ENCODE data around the gene SRGAP3.
A peak's percentile ranks its signal among the peaks of the same experiment; 100 is the strongest.

The SRGAP3 gene

DNA sequence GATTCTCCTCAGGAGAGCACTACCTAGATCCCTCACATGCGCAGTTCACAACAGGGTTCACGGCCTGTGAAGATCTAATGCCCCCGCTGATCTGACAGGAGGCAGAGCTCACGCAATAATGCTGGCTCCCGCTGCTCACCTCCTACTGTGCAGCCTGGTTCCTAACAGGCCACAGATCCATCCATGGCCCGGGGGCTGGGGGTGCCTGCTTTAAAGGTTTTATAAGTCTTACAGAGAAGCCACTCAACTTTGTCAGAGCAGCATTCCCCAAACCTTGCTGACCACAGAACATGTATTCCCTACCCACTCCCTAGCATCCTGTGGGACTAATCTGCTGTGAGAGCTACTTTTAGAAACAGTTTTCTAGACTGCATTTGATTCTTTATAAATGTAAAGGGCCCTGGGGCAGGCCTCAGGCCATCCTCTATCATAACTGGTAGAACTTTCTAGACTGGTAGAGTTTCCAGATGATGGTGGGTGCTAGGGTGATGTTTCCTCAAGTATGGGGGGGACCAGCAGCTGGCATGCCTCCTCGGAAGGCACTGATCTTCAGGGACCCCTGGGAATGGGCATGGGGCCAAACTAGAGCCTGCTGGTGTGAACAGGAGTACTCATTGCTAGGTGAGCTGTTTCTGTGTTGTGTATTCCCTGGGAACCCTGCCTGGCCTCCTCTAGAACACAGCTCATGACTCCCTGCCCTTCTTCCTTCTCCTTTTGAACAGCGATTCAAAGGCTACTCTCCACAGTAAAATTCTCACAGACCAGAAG is 260.5 kb downstream of the SRGAP3 start:
- no peak for DNase-seq (ENCODE audit: low spot score)
- TF ChIP-seq, protein P1, sequence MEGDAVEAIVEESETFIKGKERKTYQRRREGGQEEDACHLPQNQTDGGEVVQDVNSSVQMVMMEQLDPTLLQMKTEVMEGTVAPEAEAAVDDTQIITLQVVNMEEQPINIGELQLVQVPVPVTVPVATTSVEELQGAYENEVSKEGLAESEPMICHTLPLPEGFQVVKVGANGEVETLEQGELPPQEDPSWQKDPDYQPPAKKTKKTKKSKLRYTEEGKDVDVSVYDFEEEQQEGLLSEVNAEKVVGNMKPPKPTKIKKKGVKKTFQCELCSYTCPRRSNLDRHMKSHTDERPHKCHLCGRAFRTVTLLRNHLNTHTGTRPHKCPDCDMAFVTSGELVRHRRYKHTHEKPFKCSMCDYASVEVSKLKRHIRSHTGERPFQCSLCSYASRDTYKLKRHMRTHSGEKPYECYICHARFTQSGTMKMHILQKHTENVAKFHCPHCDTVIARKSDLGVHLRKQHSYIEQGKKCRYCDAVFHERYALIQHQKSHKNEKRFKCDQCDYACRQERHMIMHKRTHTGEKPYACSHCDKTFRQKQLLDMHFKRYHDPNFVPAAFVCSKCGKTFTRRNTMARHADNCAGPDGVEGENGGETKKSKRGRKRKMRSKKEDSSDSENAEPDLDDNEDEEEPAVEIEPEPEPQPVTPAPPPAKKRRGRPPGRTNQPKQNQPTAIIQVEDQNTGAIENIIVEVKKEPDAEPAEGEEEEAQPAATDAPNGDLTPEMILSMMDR (IDR thresholded peaks at IDR 0.05; ENCODE audit: extremely low read depth, missing control alignments): no peak

DNA sequence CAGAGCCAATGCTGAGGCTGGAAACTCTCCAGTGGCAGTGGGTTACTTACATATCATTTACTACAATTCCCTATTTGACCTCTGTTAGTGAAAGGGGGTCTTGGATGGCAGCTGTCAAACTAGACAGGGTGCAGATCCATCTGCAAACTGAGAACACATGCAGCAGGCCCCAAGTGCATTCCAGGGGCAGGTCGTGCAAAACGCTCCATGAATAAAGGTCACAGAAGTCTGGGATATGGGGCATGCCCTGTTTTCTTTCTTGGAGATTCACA is 261.1 kb downstream of the SRGAP3 start:
- no peak for DNase-seq (ENCODE audit: low spot score)
- TF ChIP-seq, protein P1 (IDR thresholded peaks at IDR 0.05; ENCODE audit: extremely low read depth, missing control alignments): no peak

DNA sequence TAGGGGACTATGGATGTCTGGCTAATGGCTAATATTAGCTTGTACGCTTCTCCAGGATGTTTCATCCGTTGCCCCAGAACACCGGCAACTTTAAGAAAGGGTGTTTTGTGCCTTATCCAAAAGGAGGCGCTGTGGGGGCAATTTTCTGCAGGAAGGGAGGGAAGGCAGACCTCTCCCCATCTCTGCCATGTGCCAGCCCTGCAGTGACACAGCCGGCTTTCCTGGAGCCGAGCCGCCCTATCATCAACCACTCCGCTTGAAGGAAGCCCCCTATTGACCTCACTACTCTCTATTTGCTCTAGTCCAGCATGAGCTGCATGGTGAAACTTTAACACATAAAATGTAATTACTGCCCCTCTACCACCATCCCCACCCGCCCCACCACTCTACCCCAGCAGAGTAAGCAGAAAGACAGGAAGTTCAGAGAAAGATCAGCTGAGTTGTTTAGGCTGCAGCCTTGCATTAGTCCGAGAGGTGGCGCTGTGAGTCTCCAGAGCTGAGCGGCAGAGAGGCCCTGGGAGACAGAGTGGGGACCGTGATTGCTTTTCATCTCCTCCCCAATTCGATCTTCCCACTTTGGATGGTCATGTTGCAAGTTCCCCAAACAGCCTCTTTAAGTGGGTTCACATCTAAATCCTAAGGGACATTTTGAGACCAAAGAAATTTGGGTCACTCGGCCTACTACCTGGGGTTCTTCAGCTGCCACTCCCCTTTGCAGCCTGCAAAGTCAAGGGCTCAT is 261.6 kb downstream of the SRGAP3 start:
- DNase-seq (ENCODE audit: low spot score): peak; percentile 91
- TF ChIP-seq, protein P1 (IDR thresholded peaks at IDR 0.05; ENCODE audit: extremely low read depth, missing control alignments): peak; percentile 68

DNA sequence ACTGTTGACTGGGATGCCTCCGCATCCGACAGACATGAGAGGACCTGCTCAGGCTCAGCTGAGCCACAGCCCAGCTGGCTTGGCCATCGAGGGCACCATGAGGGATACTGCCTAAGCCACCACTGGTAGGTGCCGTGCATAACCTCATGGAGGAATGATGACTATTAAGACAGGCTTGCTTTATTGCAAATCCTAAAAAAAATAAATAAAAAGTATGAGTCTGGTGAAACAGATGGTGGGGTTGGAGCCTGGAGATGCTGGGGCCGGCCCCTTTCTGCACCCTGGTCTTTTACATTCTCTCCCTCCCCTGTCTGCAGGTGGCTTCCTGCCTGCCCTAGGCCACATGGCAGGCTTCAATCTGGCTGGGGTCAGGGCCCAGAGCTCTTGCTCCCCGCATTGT is 262.2 kb downstream of the SRGAP3 start:
- no peak for DNase-seq (ENCODE audit: low spot score)
- TF ChIP-seq, protein P1 (IDR thresholded peaks at IDR 0.05; ENCODE audit: extremely low read depth, missing control alignments): no peak

DNA sequence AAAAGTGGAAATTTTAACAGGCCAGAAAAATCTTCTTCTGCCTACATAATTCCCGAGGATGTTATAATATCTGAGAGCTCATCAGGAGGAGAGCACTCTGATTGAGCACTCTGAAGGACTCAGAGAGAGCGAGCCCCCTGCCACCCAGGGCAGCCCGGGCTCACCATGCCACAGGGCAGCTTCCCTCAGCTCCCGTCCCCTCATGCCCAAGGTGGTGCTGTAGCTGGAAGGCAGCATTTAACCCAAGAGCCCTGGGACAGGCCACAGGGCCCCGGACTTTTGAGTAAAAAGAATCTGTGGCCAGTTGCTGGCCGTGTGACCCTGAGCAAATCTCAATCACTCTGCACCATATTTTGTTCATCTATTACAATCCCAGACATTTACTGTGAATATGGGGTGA is 262.7 kb downstream of the SRGAP3 start:
- DNase-seq (ENCODE audit: low spot score): no peak
- TF ChIP-seq, protein P1 (IDR thresholded peaks at IDR 0.05; ENCODE audit: extremely low read depth, missing control alignments): no peak

DNA sequence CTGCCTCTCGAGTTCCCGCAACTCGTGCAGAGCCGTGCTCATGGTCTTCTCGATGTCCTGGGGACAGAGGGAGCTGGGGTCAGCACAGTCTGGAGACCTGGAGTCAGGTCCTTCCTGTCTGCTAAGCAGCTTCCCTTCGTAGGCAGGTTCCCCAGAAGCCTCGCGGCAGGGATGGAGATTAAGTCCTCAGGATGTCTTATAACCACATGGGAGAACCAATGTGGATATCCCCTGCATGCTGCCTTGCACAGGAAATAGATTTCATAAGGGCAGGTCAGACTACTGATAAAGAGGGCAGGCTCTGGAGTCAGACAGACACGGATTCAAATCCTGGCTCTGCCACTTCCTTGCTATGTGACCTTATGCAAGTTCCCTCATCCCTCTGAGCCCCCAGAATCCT is 263.6 kb downstream of the SRGAP3 start:
- TF ChIP-seq, protein P1 (IDR thresholded peaks at IDR 0.05; ENCODE audit: extremely low read depth, missing control alignments): no peak

DNA sequence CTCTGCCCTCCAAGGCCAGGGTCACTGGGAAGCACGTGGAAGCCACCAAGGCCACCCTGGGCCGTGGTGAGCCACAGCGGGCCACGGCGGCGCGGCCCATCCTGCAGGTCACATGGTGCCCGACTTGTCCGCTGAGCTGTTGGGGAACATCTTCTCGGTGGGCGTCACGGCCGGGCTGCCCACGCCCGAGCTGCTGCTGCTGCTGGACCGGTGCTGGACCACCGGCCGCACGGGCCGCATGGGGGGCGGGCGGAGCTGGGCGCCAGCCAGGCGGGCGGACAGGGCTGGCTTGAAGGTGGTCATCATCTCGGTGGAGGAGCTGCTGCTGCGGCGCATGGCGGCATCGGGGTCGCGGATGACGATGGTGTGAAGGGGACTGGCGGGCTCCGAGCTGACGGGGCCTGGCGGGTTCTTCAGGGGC is 264.0 kb downstream of the SRGAP3 start:
- no peak for DNase-seq (ENCODE audit: low spot score)
- TF ChIP-seq, protein P1 (IDR thresholded peaks at IDR 0.05; ENCODE audit: extremely low read depth, missing control alignments): no peak

More for the DNA sequence above, 263.6 kb downstream of the SRGAP3 start:
- no peak for DNase-seq (ENCODE audit: low spot score)
